ENCODE data around the gene MICAL3.
"Not testable (repeated sequence)": the region's sequence is repeated elsewhere in the genome, so short reads cannot be mapped to it uniquely, and the experiment has no call there.

MICAL3 gene

GRCh38 chr22:18024276-18024939 lies at the start of gene MICAL3:
TSS of gene MICAL3 (minus strand) at chr22:18024561. CDS start at chr22:17906812, 117,749 bp downstream.
- peak; percentile 43 for DNase-seq

DNA sequence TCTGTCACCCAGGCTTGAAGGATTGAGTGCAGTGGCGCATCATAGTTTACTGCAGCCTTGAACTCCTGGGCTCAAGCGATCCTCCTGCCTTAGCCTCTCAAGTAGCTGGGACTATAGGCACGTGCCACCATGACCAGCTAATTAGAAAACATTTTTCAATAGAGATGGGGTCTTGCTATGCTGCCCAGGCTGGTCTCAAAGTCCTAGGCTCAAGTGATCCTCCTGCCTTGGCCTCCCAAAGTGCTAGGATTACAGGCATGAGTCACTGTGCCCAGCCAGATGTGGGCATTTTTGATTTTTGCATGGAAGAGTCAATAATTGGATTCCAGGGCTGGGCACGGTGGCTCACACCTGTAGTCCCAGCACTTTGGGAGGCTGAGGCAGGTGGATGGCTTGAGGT lies 49.6 kb upstream of the MICAL3 start:
- DNase-seq: not testable (repeated sequence)

GRCh38 chr22:18073467-18073866 lies 49.1 kb upstream of the MICAL3 start:
- DNase-seq: no peak

DNA sequence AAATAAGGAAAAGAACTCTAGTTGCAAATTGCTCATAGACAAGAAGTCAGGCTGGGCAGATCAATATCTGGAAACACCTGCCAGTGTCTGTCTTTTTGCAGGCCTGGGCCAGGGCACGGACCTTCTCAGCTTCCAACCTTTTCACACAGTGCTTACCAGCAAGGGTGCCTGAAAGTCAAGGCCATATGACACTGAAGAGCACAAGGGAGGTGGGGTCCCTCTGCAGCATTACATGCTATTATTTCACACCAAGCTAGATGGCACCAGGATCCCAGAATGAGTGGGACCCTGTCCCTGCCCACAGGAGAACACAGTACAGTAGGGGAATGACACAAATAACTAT lies 47.6 kb upstream of the MICAL3 start:
- DNase-seq: no peak

DNA sequence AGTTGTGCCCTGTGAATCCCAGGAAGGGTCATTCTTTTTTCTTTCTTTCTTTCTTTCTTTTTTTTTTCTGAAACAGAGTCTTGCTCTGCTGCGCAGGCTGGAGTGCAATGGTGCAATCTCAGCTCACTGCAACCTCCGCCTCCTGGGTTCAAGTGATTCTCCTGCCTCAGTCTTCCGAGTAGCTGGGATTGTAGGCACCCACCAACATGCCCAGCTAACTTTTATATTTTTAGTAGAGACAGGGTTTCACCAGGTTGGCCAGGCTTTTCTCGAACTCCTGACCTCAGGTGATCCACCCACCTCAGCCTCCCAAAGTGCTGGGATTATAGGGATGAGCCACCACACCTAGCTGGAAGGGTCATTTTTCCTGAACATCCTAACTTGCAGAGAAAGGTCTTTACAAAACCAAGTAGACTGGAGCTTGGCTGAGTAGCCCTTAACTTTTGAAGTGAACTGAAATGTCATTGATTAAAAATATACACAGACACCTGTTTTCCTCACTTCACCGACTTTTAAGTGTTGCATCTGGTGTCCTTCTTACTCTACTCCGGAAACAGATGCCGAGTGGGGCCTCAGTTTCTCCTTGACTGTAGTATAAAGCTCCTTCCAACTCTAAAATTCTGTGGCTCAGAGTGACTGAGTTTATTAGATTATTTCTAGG lies 47.1 kb upstream of the MICAL3 start:
- not testable (repeated sequence) for DNase-seq

DNA sequence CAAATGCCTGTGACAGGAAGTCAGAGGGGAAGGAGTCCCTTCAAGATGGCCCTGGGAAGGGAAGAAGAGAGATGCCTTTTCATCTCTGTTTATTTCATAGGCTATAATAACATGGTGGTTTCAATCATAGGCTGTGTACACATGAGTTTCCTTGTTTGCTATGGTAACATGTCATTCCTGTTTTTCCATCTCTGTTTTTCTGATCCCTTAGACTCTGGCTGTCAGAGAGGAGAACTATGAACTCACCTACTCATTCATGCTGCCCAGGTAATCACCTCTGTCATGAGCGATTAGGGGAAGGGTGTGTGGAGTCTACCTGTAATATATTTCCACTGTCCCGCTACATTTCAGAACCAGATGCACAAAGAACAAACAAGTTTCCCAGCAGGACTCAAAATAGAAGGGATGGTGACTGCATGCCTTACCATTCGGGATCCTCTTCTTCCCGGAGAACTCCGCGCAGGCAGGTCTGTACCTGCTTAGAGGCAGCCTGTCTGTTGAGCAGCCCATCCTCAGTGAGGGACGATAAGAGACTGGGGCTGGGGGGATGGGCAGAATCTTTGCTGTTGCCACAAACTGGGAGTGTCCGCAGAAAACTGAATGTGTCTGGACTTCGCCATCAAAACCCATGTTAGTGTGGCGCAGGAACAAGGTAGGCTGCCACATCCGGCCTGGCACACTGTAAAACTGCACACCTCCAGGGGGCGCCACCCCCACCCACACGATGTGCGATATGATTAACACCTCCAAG lies 46.4 kb upstream of the MICAL3 start:
- DNase-seq: no peak

GRCh38 chr22:18070041-18070440 lies 45.7 kb upstream of the MICAL3 start:
- DNase-seq: no peak

GRCh38 chr22:18069041-18069440 lies 44.7 kb upstream of the MICAL3 start:
- DNase-seq: no peak

DNA sequence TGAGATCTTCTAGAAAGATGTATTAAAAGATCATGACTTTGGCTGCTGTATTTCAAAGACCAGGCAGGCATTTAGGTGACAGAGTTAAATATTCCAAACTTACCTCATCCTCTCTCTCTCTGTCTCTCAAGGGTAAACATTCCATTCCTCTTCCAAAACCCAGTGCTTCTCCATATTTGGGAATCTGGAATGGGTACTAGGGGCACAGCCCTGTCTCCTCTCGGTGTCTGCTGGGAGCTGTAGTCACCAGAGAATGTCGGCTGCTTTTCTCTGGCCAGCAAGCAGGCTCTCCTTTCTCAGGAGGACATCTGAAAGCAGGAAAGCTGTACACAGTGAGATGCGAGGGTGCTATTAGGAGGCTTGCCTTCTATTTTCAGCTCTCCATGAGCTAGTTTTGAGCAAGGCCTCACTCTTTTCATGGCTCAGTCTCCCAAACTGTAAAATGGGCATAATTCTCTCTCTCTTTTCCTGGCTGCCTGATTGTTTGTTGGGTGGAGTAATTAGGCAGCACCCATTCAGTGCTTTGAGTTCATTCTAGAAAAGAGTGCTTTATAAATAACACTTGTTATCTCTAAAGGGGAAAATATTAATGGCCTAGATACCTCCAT lies 44.1 kb upstream of the MICAL3 start:
- DNase-seq: no peak

DNA sequence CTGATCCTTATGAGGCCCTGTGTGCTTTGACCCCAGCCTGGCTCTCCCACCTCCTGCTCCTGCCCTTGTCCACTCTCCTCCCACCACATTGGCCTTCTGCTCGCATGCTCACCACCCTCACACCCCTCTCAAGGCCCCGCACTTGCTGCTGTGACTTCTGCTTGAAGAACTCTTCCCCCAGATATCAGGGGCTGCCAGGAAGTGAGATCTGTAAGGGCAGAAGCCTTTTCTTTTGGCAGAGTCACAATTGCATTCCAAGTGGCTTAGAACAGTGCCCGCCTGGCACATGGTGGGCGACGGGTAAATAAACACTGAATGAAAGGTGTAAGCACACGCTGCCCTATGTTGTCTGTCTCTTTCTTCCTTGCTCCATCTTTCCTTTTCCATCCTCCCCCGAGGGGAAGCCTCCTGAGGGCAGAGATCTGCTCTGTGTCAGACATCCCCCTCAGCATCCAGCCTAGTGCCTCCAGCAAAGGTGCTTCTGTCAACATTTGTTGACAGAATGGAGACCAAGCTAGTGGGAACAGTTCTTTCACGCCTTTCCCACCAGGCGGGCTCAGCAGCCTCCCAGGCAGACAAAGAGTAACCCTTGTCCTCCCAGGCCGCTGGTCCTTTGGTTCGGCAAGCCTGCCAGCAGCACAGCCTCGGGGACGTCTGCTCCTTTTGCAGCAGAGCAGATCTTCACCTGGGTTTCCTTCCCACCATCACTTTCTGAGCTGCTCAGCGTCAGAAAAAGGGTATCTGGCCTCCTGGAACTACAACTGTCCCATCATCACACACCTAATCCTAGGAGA lies 43.4 kb upstream of the MICAL3 start:
- no peak for DNase-seq

- no peak for DNase-seq
These were observed 42.8 kb upstream of the MICAL3 start for GRCh38 chr22:18067121-18067520.

- DNase-seq: no peak
These were observed 42.0 kb upstream of the MICAL3 start for GRCh38 chr22:18066181-18066859.

DNA sequence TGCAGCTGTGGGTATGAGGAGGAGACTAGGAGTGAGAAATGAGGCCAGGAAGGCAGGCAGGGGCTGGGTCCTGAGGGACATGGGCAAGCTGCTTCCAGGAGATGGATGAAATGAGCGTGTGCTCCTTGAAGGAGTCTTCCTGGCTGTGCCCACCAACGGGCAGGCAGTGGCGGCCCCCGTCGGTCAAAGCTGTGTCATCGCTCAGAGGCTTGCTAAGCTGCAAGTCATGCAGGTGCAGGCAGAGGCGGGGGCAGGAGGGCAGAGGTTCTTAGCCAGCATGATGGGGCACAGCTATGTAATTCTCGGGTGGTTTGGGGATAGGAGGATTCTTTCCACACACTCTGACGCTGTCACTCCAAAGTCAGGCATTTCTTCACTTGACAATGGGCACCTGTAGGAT lies 40.9 kb upstream of the MICAL3 start:
- no peak for DNase-seq

- no peak for DNase-seq
These were observed 40.3 kb upstream of the MICAL3 start for GRCh38 chr22:18064636-18065035.

DNA sequence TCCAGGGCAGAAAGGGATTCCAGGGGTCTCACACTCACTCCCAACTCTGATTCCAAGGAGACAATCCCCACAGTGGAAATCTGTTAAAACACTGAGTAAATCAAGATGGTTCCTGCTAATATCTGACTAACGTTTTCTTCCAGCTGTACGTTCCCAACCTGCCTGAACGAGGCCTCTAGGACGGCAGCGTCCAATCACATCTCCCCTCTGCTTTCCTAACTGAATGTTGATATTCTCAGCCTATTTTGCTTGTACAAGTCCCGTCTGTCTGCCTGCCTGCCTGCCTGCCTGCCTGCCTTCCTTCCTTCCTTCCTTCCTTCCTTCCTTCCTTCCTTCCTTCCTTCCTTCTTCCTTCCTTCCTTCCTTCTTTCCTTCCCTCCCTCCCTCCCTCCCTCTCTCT lies 39.4 kb upstream of the MICAL3 start:
- not testable (repeated sequence) for DNase-seq

DNA sequence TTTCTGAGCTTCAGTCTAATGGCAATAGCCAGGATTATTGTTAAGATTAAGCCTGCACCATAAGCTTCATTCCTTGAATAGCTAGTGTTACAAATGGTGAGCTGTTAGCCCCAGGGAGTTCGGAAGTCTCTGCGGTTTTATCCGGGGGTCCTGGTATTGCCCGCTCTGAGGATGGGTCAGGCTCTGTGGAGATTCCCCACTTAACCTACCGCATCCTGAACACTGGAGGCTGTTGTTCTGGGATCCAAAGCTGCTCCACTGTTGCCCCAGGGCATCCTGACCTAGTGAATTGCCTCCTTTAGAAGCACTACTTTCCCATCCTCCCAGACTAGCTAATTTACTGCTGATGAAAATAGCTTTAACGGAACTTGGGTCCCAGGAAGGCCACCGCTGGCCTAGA lies 38.9 kb upstream of the MICAL3 start:
- no peak for DNase-seq

DNA sequence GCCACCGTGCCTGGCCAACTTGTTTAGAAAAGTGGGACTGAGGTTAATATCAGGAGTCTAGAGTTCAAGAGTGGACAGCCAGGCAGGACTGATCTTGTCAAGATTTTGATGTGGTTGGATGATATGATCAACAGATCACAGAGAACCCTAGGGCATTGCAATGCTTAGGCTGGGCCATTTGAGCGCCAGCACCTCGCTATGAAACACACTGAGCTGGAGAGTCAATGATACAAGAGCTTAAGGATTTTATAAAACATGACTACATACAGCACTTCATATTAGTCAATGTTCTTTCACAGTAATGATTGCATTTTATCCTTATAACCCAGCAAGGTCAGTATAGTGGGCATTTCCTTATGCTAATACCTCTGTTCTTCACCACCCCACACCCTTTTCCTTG lies 38.1 kb upstream of the MICAL3 start:
- DNase-seq: no peak

DNA sequence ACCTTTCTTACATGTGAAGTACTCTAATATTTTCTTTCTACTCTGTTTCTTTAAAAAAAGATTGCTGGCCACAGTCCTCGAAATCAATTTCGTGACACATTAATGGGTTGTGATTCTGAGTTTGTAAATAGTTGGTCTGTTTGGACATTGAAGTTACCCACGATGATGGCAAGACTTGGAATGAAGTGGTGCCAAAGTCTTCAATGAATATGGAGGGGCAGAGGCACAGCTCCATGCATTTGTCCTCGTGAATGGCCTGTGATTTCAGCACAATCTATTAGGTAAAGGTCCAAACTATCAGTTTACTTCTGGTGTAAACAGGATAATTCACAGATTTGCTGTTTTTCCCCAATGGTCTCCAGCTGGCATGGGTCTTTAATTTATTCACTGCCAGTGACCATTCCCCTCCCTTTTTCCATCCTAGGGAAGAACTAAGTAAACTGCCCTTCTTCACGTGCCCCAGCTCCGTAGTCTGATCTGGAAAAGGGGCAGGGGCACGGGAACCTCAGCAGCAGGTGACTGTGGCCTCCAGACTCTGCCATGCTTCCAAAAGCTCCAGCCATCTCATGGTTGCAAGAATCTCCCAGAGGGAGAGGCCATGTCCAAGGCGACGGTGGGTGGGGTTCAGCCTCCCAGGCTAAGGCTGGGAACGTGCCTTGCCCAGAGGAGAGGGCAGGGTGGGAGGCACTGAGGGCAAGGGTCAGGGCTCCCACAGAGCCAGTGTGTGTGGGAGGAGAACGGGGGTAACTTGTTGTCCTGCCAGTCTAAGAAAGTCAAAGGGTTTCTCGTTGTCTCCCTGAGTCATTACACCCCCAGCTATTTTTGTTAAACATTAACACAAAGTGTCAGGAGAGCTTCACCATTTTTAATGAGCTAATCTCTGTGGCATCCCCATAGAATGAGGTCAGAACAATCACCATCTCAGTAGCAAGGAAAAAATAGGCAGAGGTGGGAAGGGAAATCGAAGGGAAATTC lies 36.6 kb upstream of the MICAL3 start:
- DNase-seq: no peak

DNA sequence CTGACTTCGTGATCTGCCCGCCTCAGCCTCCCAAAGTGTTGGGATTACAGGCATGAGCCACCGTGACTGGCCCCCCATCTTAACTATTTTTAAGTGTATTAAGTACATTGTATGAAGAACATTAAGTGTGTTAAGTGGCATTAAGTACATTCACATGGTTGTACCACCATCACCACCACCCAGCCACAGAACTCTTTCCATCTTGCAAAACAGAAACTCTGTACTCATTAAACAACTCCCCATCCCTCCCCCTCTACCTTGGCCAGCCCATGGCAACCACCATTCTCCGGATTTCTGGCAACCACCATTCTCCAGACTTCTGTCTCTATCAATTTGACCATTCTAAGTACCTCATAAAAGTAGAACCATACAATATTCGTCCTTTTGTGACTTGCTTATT lies 35.6 kb upstream of the MICAL3 start:
- no peak for DNase-seq

DNA sequence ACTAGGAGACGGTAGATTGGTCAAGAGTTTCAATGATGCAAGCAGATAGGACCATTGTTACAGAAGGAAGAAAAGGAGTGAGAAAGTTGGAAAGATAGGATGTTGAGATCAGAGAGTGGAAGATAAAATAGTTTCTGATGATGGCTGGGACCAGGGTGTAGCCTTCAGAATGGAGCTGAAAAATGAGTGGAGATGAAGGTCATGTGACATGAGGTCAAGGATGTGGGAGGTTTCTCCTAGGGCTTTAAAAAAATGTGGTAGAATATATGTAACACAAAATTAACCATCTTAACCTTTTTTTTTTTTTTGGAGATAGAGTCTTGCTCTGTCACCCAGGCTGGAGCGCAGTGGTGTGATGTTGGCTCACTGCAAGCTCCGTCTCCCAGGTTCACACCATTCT lies 35.1 kb upstream of the MICAL3 start:
- DNase-seq: no peak

DNA sequence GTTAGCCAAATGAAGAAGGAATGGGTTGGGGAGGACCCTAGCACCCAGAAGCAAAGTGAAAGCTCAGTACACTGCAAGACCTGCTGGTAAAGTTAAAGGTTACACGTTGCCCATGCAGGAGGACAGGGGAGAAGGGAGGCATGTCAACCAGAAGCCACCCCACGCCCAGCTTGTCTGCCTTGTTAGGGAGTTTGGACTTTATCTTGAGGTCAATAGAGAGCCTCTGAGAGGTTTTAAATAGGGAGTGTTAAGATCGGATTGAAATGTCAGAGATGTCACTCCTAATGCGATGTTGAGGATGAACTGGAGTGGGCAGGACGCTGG lies 34.7 kb upstream of the MICAL3 start:
- no peak for DNase-seq
